GM19452 (cell line): ENCODE measurements around the gene FYCO1.

Experiments used
- ATAC-seq: cut with Tn5 transposase; IDR thresholded peaks from one replicate; pipeline ENCODE4 v1.9.1; 2021; ENCODE audit not compliant: unreplicated experiment

Gene FYCO1

DNA sequence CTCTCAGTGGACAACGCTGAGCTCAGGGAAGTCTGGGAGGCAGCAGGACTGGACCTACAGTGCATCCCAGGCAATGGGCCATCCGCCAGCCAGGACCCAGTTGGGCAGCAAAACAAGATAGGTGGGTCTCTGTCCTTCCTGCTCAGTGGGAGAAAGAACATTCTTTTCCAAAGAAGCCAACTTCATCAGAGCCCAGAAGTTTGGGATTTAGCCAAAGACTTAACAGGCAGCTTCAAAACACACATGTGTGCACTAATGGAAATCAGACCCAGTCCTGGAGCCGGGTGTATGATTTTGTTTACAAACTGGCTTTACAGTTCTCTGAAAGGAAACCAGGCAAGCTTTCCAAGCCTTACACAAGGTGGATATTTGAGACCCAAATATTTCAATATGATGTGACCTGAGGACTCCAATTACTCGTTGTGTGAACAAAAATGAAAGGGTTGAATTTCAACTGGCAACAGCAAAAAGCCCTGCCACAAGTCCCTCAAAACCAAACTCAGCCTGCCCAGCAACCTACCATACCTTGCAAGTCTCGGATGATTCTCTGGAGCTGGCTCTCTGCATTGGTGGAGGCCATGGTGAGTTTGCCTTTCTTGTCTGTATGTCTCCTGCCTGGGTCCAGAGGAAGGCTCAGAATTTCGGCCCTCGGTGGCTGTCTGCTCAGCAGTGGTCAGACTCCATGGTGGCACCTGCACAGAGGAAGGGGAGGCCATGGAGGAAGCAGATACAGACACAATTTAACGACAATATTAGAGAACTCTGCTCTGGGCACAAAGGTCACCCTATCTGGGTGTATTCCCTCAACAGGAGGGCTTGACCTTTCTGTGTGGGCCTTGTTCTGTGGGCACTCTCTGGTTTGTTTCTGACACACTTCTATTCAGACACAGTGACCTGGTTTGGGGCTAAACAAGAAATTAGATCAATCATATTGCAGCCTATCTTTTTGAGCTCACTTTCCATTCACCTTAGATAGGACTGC is 11.0 kb downstream of the FYCO1 start:
- ATAC-seq: no peak

DNA sequence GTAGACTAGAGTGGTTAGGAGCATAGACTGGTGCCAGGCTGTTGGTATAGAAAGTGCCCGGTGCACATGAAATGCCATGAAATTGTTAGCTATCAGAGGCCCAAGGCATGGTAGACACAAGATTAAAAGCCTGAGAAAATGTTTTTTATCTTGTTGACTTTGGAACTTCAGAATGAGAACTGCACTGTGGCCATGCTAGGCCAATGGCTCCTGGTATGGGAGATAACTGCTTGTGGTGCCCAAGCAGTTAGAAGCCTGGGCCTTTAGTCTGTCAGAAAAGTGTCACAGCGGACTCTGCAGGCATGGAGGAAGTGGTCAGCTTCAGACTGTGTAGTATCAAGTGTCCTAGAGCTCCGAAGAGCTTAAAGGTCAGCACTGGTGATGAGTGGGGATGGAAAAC is 11.9 kb downstream of the FYCO1 start:
- no peak for ATAC-seq

DNA sequence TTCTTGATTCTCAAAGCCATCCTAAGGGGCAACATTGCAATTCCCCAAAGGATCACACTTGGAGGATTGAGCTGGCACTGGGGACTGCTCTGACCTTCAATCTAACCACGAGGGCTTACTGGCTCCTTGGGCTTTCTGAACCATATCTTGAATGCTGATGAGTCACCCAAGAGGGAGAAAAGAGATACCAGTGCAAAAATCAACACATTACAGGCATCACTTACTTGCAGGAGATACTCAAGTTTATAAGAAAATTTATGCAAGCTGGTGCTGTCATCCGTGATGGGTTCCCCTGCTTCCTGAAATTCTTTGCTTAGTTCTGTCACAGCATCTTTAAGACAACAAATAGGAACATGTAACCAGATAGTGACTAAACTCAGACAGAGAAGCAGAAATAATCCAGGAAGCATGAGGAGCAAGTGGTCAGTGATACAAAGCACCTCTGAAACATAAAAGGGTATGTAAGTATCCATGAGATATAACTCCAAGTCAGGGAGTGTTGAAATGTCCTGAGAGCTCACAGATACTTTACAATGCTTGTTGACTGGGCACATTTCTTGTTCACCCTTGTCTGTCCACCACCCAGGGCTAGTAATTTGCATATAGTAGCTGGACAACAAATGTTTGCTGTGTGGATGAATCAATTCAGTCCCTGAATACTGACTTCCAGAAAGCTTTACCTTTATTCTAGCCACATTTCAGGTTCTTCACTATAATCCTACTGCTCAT is 14.1 kb downstream of the FYCO1 start:
- ATAC-seq: no peak

DNA sequence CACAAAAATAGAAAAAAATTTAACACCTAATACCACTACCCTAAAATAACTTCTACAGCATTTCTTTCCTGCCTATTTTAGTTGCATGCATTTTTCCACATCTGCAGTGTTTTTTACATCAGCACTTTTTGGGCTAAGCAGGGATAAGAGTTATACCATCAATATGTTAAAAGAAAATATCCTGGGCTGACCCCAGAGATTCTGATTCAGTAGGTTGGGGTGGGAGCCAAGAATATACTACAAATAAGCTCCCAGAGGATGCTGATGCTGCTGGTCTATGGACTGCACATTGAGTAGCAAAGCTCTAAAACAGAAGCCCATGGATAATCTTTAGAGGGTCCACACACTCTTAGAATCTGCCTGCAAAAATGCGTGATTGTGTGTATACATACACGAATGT is 14.8 kb downstream of the FYCO1 start:
- ATAC-seq: no peak

DNA sequence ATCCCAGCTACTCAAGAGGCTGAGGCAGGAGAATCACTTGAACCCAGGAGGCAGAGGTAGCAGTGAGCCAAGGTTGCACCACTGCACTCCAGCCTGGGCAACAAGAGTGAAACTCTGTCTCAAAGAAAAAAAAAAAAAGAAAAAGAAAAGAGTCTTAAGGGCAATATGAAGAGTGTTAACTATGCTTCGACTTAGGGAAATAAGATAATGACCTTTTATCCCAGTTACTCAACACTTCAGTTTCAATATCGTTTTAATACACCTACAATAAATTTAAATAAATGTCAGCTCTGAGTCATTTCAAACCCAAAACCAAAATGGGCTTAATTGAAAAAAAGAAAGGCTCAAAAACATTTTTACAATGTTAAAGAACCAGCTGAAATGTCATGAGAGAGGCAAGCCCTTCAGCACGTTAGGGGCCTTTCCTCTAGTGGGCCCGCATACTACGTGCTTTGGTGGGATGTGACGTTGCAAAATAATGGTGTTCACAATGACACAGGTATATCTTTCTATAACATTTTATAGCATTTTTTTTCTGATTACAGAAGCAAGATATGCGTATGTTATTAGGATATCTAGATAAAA is 15.3 kb downstream of the FYCO1 start:
- ATAC-seq: no peak

DNA sequence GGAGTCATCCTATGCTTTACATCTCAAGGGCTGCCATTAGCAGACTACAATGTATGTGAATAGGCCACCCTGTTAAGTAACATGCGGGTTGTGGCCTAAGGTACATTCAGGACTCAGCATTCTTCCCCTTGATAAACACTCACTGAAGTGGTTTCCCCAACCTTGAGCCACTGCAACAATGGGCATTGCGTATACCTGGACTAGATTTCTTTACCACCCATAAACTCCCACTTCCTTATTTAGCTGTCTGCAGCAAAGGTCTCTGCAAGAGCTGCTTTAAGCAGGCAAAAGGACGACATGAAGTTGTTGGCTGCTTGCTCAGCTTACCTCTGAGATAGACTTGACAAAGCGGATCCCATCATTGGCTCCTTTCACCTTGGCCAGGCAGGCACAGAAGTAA is 16.2 kb downstream of the FYCO1 start:
- ATAC-seq: no peak

DNA sequence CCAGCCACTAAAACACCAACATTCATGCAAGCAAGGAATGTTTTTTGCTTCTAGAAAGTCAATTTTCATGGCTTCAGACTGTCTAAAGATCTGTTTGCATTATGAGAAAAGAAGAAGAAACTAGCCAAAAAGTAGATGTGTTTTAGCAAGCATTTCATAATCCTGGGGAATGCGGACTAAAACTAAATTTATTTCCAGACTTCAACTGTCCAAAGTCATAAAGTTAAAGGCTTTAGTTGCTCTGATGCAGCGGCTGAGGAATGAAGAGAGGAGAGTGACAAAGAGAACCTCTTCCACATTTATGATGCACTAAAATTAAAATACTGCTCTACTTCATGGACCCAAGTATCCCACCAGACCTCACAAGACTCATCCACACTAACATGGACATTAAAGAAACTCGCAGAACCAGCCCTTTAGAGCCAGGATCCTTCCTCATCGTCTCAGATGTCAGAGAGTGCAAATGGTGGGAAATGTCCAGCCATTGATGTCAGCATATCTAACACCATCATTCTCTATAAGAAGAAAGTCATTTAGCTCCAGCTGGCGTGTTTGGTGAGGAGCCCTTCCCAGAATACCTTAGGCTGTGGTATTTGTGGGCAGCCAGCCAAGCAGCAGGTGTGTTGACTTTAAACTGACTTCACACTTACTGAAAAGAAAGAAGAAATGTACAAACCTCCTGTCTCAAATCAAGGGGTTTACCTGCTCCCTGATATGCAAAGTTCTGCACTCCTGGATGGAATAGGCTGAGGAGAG is 17.4 kb downstream of the FYCO1 start:
- ATAC-seq: no peak

DNA sequence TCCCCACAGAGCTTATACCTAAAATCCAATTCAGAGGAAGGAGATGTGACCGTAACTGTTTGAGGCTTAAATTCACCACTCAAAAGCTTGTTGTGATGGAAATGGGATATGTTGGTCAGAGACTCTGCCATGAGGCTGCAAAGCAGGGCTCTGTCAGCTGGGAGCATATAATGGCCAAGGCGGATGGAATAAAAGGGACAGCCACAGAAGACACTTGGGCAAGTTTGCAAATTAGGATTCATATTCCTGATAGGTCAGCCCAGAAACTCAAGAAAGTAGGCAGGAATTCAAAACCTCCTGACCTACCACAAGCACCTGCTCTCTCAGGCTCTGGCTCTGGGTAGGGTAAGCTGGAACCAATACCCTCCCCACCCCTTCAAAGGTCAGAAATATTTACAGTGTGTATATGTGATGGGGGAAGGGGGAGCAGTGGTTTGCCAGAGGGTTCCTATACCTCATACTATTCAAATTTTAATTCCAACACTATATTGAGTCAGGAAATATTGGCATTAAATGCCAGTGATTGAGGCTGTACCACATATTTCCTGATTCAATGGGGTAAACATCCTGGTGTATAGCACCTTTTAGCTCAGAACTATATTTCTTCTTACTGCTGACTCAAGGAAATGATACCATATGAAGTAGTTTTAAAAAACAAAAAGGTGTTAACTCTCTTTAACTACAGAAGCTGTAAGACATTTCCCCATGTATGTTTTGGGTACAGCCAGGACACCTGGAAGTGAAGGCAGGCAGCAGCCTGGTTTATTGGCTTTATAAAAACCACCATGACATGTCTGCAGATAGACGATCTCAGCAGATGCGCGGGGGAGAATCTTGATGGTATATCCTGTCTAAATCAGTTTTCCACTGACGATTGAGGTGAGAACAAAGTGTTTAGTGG is 19.2 kb downstream of the FYCO1 start:
- no peak for ATAC-seq

DNA sequence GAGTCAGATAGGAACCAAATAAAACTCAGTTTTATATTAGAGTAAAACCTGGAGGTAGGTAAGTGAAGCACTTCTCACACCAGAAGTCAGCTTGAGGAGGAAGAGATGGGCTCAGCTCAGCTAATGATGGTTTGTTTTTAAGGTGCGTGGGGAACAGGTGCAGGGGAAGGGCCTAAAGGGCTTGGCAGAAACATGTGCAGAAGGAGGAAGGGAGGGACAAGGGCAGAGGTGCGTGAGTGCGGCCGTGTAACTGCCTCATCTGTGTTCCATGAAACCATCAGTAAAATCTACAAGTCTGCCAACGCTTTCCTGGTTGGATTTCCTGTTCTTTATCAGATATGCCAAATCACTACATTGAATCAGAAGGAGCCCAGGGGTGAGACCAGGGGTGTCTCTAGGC is 19.9 kb downstream of the FYCO1 start:
- no peak for ATAC-seq

DNA sequence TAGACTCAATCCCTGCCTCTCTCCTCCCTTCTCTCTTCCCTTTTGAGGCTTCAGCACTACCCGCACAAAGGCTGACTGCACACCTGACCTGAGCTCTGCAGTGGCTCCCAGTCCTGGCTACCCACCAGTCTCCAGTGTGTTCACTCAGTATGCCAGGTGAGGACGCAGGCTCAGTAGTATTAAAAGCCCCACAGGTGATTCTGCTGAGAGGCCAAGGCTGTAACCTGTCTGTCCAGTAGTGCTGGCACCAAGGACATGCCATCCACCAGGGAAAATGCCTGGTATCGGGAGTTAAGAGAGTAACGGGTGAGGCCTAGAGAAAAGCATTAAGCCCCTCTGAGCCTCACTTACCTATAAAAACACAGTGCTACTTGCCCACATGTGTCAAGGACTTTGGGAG is 20.9 kb downstream of the FYCO1 start:
- no peak for ATAC-seq

DNA sequence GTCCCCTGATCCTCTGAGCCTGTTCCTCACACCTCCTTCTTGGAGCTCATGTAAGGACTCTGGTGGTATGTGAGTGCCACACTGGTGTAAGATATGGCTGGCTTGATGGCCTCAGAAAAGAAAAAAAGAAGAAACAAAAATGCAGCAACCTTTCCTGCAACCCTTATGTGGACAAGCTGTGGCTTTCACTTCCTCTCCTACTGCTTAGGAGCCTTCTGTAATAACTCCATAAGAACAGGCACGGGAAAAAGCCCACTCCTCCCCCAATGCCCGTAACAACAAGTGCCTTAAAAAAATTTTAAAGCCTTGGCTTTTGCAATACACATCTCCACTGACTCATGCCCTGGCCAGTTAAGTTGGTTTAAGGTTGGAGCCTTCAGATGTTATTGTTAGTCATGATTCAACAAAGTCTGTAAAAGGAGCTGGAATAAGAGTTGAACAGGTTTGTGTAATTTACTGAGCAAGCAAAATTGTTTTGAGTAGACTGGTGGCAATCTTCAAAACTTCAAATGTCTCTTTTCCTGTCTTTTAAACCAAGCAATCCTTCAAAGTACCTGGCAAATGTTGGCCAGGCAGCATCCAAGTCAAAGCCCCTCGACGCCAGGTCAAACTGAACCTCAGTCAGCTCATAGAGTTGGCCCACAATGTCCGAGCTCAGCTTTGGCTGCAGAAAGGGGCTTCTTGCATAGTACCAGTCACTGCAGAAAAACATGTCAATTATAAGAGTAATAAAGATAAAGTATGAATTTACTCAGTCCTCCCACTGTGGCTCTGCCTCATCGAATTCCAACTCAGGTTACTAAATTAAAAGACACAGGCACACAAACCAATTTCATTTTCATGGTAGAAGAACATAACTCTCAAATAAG is 22.9 kb downstream of the FYCO1 start:
- ATAC-seq: no peak

DNA sequence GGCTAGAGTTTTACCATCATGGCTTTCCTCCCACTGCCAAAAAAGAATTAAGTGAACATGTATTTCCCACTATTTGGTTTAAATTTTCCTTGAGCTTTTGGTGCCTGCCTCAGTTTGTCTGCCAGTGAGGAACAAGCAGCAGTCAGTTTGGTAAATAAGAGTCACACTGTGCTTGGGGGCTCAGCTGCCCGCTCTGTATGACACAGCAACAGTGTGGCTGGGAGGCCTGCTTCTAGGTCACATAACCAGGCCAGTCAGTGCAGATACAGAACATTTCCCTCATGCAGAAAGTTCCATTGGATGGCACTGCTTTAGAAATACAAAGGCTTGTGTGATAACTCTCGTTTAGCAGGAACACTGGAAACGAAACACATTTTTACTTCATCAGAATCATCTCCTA is 25.7 kb downstream of the FYCO1 start:
- ATAC-seq: no peak

DNA sequence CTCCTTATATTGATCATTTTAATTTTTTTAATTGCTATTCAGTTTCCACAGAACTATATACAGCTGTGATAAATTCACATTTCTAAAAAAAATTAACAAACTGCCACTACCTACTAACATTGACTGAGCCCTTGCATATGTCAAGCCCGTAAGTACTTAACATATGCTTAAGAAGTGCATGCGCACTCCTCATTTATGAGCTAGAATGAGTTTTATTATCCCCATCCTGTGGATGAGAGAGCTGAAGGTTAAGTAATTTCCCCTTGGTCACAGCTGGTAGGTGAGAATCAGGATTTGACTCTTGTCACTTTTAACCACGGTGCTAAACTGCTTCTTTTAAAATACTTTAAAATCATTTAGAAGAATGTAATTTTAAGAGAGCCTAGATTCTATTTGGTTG is 26.5 kb downstream of the FYCO1 start:
- no peak for ATAC-seq

DNA sequence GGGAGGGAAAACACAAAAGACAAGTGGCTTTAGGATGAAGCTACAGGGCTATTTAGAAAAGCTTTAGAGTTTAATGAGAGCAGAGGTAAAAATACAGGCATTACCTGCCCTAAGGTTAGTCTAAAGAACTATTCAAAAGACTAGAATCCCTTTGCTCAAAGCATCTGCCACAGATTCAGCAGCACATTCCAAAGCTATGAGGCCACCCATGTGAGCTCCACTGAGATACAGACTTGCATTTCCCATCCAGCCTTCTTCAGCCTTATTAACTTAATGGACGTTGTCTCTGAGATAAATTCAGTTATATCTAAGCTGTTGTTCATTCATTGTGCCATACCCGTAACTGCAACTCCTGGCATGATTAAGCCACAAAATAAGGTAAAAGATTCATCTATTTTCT is 26.9 kb downstream of the FYCO1 start:
- ATAC-seq: no peak

DNA sequence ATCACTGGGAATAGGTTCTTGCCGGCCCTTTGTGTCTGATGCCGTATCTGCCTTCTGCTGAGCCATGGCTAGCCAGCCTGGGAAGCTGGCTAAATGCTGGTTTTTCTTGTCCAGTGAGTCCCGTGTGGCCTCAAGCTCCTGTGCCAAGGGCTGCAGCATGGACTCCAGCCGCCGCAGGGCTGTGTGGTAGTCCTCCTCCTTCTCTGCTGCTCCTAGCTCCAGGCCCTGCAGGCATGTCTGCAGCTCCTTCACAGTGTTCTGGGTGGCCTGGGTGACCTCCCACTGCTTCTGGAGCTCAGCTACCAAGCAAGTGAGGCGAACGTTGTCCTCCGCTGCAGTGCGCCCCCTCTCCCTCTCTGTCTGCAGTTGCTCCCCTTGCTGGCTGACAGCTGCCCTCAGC is 27.5 kb downstream of the FYCO1 start:
- no peak for ATAC-seq

DNA sequence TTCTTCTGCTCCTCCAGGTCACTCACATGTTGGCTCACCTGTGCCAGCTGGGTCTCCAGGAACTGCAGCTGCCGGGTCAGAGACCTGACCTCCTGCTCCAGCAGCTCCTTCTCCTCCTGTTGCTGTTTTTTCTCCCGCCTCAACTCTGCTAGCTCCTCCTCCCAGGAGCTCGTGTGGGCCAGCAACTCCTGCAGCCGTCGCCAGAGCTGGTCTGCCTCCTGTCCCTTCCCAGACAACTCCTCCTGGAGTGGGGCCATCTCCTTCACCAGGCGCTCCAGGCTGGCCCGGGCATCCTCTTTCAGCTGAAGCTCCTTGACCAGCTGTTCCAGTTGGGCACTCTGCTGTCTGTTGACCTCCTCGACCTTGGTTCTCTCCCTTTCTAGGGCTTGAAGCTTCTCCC is 27.9 kb downstream of the FYCO1 start:
- ATAC-seq: no peak

DNA sequence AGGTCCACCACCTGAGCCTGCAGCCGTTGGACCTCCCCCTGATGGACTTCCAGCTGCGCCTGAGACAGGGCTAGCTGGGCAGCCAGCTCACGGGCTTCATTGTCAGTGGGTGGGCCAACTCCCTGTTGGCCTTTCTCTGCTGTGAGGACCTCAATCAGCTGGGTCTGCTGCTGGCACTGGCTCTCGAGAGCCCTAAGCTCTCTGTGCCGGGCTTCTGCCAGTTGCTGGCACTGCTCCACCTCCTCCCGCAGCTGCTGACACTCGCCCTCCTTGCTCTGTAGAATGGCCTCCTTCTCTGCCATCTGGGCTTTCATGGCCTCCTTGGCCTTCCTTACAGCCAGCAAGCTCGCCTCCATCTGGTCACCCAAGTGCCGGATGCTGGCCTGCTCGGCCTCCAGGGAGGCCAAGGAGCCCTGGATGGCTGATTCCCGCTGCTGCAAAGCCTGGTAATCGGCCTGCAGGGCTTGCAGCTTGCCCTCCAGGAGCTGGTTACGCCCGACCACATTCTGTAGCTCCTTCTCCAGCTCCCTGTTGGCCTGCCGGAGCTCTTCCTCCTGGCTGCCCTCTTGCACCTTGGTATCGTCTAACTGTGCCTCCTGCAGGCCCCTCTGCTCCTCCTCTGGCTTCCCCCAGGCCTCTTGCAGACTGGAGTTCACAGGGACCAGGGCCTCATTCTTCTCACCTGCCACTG is 28.5 kb downstream of the FYCO1 start:
- ATAC-seq: no peak

DNA sequence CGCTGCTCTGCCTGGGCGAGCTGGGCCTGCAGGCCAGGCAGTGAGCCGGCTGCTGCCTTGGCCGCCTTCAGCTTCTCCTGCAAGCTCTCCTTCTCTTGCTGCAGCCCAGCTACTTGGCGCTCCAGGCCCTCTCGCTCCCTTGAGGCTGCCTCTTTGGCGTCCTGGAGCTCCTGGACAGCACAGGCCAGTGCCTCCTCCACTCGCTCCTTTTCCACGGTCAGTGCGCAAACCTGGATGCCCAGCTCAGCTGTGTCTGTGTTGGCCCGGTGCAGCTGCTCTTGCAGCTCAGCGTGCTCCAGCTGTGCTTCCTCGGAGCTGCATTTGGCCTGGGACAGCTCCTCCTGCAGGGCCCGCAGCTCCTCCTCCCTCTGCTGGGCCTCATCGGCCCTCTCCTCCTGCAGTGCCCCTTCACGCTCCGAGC is 29.2 kb downstream of the FYCO1 start:
- no peak for ATAC-seq

DNA sequence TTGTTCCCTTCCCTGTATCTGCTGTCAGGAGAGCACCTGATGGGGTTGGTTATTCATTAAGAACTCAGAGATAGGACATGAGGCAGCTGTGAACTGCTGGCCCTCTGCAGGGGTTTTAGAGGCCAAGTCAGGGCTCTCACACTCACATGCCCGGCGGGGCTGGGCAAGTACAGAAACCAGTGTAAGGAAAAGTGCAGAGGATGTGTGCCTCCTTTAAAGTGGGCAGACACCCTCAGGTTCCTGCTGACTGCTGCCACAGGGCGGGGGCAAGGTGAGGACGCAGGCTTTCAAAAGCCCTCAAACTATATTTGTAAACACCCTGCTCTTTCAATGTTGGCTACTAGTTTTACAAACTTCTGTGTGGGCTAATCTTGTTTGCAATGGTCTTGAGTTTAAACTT is 30.0 kb downstream of the FYCO1 start:
- ATAC-seq: no peak
